ENCODE measurements around the gene SMAD7.

SMAD7 gene, protein sequence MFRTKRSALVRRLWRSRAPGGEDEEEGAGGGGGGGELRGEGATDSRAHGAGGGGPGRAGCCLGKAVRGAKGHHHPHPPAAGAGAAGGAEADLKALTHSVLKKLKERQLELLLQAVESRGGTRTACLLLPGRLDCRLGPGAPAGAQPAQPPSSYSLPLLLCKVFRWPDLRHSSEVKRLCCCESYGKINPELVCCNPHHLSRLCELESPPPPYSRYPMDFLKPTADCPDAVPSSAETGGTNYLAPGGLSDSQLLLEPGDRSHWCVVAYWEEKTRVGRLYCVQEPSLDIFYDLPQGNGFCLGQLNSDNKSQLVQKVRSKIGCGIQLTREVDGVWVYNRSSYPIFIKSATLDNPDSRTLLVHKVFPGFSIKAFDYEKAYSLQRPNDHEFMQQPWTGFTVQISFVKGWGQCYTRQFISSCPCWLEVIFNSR

DNA sequence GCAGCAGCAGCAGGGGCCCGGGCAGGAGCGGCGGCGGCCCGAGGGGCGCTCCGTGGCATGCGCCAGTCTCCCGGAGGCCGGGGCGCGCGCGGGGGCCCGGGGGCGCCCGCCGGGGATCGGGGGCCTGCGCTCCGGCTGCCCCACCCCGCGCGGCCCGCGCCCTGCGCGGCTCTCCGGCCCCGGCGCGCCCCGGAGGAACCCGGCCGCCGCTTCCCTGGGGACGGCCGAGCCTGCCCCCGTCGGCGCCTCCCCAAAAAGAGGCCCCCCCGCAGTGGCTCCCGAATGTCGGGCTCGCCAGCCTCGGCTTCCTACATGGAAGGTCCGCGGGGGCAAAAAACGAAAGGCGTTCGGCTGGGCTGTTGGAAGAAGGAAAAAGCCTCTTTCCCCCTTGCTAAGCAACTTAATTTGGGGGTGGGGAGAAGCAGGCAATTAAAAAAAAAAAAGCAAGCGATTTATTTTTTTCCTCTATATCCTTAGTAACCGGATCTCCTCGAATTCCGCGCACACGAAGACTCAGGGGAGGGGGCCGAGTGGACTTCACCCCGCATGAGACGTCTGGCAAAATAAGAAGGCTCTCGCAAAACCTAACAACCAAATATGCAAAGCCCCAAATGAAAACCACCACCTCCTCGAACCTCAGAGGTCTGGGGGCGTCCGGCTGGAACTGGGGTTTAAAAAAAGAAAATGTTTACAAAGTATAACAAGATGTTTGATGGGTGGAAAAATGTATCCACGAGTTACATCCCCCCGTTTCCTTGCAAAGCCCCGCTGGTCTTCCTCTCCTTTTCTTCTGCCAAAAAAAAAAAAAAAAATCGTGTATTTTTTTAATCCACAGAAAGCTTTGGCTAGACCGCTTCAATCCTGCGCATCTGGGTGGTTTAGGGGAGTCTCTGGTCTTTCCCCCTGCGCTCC lies at the start of gene SMAD7:
Gene SMAD7 (minus strand): TSS at position 430 of the 912 bp plus-strand sequence. CDS start 541 bp downstream, outside the sequence.
- no peak for DNase-seq (ENCODE audit: low read depth)

DNA sequence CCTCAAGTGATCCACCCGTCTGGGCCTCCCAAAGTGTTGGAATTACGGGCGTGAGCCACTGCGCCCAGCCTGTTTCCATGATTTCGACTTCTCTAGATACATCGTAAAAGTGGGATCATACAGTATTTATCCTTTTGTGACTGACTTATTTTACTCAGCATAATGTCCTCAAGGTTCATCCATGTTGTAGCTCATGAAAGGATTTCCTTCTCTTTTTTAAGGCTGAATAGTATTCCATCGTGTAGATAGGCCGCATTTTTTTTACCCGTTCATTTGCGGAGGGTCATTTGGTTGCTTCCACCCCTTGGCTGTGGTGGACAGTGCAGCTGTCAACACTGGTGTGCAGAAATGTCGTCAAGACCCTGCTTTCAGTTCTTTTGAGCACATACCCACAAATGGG lies 48.8 kb upstream of the SMAD7 start:
- no peak for DNase-seq (ENCODE audit: low read depth)

DNA sequence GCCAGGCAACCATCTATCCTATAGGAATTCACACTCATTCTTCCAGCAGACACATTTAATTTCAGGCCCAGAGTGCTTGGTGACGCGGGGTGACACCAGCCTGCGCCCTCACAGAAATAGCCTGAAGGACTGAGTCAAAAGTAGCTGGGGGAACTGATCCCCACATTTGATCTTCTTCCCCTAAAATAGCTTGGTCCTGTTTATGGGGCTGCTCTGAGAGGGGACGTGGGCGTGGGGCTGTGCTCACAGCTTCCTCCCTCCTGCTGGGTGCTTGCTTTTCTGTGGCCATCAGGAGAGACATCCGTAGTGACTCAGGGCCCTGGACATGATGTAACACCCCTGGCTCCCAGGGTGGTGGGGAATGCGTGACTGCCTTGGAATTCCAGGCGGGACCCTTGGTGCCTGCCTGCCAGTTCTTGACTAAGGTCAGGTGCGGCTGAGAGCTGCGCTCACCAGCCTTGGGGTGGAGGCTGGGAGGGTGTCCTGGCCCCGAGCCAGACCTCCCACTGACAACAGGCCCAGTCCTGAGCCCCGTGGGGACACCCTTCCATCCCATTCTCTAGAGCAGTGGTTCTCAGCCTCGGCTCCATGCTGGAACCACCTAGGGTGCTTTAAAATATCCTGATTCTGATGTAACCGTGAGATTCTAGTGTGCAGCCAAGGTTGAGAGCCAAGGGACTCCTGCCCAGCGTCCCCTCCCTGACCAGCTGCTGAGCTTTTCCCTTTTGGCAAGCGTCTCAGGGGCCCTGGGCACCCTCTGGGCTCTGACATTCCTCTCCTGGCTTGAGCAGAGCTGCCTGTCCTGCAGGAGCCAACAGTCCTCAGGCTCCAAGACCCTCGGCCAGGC lies 47.4 kb upstream of the SMAD7 start:
- DNase-seq (ENCODE audit: low read depth): peak; percentile 83

DNA sequence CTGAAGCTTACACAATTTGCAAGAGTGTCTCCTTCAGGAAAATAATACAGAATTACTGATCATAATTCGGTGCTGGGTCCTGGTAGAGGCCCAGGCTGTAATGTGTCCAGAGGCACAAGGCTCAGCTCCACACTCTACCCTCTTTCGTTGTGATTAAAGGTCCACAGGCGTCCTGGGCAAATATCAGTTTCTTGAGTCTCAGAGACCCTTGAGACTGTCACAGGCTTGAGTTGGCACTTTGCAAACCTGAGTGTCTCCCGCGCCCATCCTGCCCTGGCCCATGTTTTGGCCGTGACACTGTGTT lies 46.9 kb upstream of the SMAD7 start:
- no peak for DNase-seq (ENCODE audit: low read depth)

DNA sequence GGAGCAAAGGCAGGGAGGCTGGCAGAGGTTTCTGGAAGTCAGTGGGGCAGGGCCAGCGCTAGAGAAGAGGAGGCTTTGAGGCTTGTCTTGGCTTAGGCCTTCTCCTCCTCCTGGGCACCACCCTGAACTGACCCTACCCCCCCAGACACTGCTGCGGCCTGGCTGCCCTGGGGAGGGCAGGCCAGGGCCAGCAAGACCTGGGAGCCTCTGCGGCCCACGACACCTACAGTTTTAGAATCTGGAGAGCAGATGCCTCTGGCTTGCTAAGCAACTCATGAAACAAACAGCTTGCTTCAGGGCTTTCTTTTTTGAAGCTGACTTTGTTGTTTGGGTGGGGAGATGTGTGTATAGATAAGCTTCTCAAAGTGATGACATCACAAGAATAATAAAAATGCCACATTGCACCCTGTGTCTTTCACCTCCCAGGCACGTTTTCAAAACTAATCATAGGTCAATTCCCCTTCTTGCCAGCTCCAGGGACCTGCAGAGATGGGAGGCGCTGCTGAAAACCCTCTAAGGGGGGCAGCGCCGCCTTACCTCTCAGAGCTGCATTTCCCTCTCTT lies 46.2 kb upstream of the SMAD7 start:
- peak; percentile 72 for DNase-seq (ENCODE audit: low read depth)

DNA sequence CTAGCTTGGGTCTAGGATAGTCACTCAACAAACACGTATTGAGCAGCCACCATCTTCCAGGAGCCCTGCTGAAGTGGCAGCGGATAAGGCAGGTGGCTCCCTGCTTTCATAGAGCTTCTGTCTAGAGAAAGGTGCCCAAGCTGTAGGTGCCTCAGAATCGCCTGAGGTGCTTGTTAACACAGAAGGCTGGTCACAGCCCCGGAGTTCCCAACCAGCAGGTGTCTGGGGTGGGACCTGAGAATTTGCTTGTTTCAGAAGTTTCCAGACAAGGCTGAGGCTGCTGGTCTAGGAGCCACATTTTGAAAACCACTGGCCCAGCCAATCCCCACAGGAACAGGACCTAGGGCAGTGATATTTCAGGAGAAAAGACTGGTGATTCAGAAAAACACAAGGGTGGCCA lies 45.3 kb upstream of the SMAD7 start:
- DNase-seq (ENCODE audit: low read depth): no peak

DNA sequence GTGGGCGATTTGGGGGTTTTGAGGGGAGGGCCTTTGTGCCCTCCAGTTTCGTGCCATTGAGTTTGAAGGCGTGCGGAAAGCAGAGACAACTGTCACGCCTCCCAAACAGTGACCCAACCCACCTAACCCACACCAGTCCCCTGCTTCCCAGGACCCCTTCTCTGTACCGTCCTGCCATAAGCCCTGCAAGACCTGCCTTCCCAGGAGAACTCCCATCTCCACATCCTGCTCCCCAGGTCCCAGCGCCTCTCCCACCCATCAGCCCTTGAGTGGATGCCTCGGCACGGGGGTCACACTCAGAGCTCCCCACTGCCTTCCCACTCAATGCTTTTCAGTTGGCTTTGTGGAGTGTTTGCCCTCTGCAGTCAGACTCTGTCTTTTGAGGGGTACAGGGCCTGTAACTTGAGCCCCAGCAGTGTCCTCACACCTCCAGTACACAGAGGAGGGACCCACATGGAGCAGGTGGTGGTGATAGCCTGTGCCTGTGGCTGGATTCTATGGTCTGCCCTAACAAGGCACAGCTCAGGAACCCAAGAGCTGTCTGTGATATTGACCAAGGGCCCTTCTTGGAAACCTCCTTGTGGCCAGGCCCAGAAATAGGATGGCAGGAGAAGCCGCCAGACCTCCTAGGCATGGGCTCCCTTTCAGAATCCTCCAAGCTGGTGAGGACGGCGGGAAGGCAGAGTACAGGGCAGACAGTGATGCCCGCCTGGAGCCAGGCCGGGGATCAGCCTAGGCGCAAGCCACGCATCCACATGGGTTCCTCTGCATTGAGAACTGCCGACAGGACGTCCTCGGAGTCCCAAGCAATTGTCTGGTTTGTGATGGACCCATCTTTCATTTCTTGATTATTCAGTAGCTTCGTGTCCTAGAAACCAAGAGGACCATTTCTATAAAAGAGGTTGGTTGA lies 44.4 kb upstream of the SMAD7 start:
- DNase-seq (ENCODE audit: low read depth): no peak

DNA sequence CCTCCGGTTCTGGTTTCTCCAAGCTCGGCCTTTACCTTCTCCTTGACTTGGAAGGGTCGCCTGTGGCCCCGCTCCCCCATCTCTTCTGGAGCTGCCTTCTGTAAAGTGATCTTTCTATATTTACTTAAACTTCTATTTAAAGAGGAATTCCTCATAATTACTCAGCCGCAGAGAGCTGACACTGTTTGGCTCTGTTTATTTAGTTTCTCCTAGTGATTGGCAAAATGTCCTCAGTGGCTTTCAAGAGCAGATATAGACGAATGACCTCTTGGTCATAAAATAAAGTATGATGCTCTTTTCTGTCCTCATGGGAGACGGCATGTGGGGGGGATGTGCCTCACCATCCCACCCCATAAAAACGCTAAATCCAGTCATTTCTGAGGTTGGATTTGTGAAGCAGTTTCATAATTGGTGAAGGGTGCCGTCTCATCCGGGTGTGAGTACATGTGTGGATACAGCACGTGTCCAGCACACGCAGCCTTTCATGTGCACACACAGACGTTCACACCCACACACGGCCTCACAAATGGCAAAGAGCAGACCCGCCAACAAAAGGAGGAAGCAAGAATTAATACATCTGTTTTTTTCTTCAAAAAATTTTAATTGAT lies 43.4 kb upstream of the SMAD7 start:
- DNase-seq (ENCODE audit: low read depth): peak; percentile 89

DNA sequence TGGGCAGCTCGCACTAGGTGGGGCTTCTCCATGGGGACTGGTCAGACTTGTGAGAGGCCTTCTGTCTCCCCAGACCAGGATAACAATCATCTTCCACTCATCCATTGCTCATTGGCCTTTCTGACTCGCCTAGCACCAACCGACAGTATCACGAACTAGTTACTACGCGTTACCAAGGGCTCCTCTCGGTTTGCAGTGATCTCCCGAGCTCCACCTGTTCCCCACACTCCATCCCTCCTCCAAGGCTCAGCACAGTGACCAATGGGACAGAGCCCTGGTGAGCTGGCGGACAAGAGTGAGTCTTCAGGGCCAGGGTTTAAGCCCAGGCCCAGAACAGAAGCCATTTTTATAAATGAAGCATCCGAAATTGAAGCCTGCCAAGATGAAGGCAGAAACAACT lies 42.8 kb upstream of the SMAD7 start:
- DNase-seq (ENCODE audit: low read depth): no peak

DNA sequence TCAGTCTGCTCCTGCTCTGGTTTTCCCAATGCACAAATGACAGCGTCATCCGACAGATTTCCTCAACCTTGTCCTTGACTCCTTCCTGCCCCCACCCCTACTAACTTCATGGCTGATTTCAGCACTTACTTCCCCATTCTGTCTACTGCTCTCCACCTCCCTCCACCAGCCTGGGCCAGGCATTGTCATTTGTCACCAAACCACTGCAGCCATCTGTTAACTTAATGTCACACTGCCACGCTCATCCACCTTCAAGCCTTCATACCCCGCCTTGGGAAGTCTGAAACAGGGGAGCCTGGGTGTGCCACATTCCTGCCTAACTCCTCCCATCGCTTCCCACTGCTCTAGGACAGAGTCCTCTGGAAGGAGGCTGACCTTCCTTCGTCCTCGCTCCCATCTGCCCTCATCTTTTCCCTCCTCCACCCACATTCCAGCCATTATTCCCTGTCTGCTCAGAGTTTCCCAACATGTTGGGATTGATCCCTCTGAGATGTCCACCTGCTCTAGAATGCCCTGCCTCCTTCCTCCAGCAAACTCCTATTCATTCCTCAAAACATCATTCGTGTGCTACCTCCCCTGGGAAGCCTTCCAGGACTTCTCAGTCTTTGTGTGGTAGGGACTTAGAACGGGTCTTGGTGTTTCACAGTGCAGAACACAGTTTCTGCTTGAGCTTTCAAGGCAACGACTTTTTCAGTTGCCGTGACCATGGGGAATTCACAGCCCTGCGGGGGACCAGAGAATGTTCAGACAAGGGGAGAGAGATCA lies 42.2 kb upstream of the SMAD7 start:
- no peak for DNase-seq (ENCODE audit: low read depth)

DNA sequence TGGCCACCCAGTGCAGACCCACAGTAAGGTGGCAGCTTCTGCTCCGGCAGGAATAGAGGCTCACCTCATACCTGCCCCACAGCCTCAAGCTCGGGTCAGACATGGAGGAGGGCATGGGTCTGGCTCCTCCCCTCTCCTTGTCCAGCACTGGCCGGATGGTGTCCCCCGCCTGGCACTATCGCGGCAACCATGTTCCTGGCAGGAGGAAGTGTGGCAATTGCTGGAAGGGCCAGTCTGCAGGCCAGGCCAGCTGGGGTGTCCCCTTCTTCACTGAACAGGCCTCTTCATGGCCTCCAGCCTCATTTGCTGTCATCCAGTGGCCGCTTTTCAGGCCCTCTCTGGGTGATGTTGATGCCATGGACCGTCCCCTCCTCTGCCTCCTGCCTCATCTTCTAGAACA lies 41.4 kb upstream of the SMAD7 start:
- DNase-seq (ENCODE audit: low read depth): no peak

DNA sequence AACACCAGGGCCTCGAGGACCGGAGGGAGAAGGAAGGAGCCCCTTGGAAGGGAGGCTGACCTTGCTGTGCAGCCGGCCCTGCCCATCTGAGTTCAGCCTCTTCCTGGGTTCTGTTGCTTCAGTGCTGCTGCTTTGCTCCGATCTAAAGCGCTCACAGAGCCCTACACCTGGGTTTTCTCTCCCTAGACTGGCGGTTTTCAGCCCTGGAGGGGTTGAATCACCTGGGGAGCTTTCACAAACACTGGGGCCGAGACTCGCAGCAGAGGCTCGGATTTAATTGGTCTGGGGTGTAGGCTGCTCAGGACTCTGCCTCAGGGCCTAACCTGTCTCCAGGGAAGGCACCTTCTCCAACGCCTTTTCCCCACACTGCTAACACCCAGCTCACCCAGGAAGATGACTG lies 40.9 kb upstream of the SMAD7 start:
- no peak for DNase-seq (ENCODE audit: low read depth)

DNA sequence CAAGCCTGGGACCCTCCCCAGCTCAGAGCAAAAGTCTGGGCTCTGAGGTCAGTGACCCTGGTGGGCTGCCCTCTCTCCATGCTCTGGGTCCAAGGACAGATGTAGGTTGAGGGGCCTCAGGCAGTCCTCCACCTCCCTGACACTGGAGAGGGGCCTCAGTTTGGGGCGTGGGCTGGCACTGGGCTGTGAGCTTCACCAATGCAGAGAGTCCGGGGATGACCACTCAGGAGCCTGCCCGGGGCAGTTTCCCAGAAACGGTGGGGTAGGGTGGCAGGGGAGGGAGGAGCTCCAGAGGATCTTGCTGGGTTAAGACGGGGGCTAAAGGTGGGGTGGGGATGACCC lies 40.5 kb upstream of the SMAD7 start:
- DNase-seq (ENCODE audit: low read depth): no peak

DNA sequence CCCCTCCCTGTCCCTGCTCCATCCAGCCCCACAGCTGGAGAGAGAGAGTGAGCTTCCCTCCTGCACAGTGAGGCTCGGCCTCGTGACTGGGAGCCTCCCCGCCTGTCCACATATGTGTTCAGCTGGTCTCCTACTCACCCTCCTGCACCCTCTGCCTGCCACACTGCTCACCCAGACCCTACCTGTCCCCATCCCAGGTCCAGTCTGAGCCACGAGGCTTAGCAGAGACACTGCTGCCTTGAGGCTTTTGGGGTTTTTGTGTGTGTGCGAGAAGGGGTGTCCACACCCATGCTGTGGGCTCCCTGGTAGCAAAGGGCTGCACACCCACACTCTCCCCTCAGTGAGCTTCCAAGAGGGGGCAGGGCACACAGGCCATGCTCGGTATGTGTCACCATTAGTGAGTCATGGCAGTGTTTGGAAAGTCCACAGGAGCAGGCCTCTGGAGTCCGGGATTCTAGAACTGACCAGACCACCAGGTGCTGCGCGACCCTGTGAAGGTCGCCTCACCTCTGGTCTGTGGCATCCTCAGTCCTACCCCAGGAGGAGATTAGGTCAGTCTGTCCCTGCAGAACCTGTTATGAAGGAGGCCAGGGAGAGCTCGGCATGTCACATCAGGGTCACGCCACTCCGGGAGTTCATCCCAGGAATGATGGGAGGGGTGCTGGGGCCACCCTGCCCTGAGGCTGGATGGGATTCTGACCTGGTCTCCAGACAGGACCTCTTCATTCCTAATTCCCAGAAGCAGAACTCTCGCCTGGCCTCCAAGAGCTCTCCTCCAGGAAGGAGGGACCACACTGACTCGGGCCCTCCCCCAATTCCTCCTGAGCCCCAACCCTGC lies 39.9 kb upstream of the SMAD7 start:
- DNase-seq (ENCODE audit: low read depth): peak; percentile 34

DNA sequence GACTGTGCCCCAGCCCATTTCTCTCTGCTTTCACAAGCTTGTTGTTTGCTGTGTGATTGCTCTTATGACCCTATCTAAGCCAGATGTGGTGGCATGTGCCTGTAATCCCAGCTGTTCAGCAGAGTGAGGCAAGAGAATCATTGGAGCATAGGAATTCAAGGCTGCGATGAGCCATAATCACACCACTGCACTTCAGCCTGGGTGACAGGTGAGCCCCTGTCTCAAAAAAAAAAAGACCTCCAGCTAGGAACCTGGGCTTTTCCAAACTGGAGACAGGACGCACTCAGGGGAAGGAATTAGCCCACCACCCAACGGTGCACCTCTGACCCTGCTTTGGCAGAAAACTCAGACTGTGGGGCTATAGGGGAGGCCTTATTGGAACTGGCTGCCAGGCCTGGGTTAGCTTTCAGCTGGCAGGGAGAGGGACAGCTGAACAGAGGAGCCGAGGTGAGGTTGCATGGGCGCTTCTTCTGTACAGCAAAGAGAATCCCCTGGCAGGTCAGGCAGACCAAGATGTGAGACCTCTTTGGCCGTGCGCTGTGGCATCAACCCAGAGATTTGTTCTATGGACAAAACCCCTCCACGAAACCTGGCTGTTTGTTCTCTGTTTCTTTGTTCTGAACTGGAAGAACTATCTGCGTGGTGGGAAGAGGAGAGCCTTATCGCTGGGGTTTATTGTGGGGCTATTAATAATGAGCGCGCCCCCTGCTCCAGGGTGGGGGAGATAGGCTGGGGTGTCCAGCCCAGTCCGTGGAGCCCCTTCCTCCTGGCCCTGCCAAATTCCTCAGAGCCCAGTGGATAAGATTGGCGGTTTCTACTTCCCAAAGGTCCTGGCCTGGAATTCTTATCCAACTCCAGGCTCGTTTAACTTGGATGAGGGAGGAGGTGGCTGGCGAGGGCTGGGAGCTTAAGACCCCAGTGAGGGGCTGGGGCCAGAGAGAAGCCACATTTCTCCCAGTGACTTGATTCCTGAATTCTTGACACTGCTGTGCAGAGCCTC lies 38.8 kb upstream of the SMAD7 start:
- peak; percentile 40 for DNase-seq (ENCODE audit: low read depth)

DNA sequence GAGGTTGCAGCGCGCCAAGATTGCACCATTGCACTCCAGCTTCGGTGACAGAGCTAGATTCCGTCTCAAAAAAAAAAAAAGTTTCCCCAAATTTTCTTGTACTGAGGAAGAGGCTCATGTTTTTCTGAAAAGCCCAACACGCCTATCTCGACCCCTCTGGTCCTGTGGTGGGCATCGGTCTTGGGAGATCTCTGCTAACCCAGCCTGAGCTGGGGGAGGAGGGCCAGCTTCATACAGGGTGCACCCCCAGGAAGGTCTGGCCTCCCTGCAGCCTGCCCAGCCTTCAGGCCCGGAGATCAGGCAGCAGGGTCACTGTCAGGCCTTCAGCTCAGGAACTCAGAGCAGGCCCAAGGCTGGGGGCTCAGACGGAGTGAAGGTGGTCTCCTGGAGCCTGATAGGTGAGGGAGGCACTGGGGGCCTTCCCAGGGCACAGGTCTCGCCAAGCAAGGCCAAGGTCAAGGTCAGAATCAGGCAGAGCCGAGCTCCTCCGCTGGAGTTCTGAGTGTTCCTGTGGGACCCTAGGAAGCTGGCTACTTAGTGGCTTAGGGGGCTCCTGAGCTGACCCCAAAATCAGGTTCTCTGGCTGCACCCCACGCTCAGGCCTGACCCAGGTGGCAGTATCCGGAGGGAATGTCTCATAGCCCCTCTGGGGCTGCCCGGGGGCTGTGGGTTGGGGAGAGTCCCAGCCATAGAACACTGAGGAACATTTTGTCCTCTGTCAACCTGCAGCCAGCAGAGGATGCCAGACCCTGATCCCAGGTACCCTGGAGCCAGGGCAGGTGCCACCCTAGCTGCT lies 37.9 kb upstream of the SMAD7 start:
- no peak for DNase-seq (ENCODE audit: low read depth)

DNA sequence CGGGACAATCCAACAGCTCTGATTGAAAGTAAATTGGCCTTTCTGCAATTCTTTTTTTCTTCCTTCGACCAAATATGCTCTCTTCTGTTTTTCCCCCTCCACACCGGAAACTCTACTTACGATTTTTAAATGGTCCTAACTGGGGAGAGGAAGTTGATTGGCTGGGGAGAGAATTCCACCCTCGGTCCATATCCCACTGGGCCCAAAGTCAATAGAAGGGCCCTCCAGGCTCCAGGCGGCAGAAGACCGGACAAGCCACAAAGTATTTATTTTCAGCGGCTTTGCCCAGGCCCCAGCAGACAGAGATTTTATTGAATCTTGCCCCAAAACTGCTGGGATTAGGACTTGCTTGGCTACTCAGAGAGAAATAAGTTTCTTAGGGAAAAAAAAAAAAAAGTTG lies 37.1 kb upstream of the SMAD7 start:
- no peak for DNase-seq (ENCODE audit: low read depth)

Data from fibroblast of gingiva (primary cell).